AG04450 (cell line): ENCODE results near the gene GHRH. TPM values are rescaled to one million over a fixed set of nuclear protein-coding genes. Genes with fewer than 3 reads are reported as not detected.

ENCODE experiments used
- CTCF ChIA-PET: fragments of 300-600, 350-600 bp; formaldehyde crosslinking; extraction: SDS; loops from one replicate; lab custom pipeline; 2022; ENCODE audit warnings: antibody characterized with exemption, inconsistent platforms; lab: Charles Lee
- POLR2A ChIA-PET: fragments of 350-600 bp; formaldehyde crosslinking; extraction: SDS; loops from one replicate; lab custom pipeline; 2021; ENCODE audit warnings: antibody characterized with exemption, inconsistent platforms; lab: Yijun Ruan, JAX
- DNase-seq: peaks from one replicate; pipeline ENCODE4 v3.0.0-alpha.2; 2011; ENCODE audit warnings: low read depth, low spot score
- H3K27ac ChIP-seq: one replicate; pipeline ENCODE4 v1.5.1; 2012; ENCODE audit warnings: low read depth, low read length, control low read depth
- H3K27me3 ChIP-seq: one replicate; pipeline ENCODE4 v1.6.0; 2012; ENCODE audit warnings: low read length; ENCODE audit not compliant: control insufficient read depth, insufficient read depth
- H3K4me3 ChIP-seq: 2 replicates; pipeline ENCODE4 v1.5.1; 2011; ENCODE audit warnings: mild to moderate bottlenecking, low read depth, low read length, control low read depth
- H3K9me3 ChIP-seq: 2 replicates; pipeline ENCODE4 v1.5.1; 2012; ENCODE audit warnings: low read length; ENCODE audit not compliant: control insufficient read depth, insufficient read depth
- polyA plus RNA-seq: library from polyadenylated mRNA; depleted of rRNA; stranded (reverse); fragments of >200 nt; gene quantifications from 2 replicates; pipeline ENCODE4 v1.2.3, GENCODE V29; 2011
- TF ChIP-seq, protein P1 (sequence below): IDR thresholded peaks from 2 replicates; pipeline ENCODE4 v1.5.1; 2011; ENCODE audit warnings: low read depth, low read length, control low read depth, inconsistent platforms

Gene GHRH
- polyA plus RNA-seq, 1 experiment, result not detected

DNA sequence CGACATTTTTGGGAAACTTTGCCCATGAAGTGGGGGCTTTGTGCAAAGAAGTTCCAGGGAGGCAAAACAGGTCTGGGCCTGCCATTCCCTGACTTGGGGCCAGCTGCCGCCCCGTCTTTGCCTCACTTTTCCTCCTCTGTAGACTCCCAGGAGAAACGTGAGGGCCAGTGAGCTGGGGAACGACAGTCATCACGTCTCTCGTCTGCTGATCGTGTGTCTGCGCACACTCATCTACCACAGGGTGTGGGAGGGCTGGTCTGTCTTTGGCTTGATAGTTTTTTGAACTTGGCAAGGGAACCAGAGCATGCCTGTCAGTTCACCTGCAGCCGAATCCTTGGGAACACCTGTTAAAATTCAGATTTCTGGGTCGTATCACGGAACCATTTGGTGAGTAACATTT is 8.5 kb downstream of the GHRH start:
- CTCF ChIA-PET, result no interaction called here
- Histone ChIP-seq H3K4me3 (no peak overlapping the region), H3K27ac (no peak overlapping the region), H3K27me3 (peaks cover 22% of the 10 kb centered on the region), H3K9me3 (no peaks in the 10 kb centered on the region)
- TF ChIP-seq, protein P1, sequence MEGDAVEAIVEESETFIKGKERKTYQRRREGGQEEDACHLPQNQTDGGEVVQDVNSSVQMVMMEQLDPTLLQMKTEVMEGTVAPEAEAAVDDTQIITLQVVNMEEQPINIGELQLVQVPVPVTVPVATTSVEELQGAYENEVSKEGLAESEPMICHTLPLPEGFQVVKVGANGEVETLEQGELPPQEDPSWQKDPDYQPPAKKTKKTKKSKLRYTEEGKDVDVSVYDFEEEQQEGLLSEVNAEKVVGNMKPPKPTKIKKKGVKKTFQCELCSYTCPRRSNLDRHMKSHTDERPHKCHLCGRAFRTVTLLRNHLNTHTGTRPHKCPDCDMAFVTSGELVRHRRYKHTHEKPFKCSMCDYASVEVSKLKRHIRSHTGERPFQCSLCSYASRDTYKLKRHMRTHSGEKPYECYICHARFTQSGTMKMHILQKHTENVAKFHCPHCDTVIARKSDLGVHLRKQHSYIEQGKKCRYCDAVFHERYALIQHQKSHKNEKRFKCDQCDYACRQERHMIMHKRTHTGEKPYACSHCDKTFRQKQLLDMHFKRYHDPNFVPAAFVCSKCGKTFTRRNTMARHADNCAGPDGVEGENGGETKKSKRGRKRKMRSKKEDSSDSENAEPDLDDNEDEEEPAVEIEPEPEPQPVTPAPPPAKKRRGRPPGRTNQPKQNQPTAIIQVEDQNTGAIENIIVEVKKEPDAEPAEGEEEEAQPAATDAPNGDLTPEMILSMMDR, result no peak
- DNase-seq, result no peak
- POLR2A ChIA-PET, result no interaction called here

DNA sequence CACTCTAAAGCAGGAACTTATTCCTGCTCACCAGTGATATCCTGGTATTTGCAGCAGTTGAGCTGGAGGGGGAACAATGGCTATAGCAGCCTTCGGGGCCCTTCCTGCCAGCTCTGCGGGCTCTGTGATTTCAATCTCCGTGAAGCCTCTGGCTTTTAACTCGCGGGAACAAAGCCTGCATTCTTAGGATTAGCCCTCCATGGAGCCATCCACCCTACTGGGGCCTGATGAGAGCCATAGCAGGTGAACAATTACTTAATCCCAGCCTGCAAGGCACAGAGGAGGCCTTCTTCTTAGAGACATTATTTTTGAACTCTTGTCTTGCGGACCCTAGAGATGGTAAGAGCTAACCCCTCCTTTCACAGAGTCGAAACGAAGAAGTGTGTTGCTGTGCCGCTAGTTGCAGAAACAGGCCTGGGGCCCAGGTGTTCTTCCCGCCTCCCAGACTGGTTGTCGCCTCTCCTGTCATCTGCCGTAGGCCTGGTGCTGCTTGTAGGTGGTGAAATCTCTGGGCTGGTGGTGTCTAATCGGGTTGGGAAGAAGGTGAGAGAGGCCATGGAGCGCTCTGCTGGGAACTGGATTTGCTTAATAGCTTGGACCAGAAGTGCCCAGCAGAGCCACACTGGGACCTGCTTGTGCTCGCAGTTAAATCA is 9.7 kb downstream of the GHRH start:
- ChIA-PET CTCF (no interaction called here), POLR2A (no interaction called here)
- TF ChIP-seq, protein P1, result no peak
- H3K27ac ChIP-seq, result no peak overlapping the region
- peaks cover 15% of the 10 kb centered on the region for H3K27me3 ChIP-seq
- DNase-seq, result no peak
- no peaks in the 10 kb centered on the region for H3K9me3 ChIP-seq
- no peak overlapping the region for H3K4me3 ChIP-seq

DNA sequence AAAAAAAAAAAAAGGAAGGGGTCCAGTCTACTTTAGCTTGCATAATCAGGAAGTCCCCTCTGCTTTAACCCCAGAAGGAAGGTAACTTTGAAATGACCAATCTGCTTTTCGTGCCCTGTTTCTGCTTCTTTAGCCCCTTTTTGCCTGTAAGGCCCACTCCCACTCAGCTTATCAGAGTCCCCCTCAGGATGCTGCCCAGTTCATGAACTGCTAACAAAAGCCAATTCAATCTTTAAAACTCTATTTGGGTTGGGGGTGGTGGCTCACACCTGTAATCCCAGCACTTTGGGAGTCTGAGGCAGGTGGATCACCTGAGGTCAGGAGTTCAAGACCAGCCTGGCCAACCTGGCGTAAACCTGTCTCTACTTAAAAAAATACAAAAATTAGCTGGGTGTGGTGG is 12.3 kb downstream of the GHRH start:
- Histone ChIP-seq H3K9me3 (no peaks in the 10 kb centered on the region), H3K27ac (no peak overlapping the region), H3K27me3 (peaks cover 4% of the 10 kb centered on the region), H3K4me3 (no peak overlapping the region)
- ChIA-PET POLR2A (no interaction called here), CTCF (interaction anchor here (0.8 to 2.0 kb wide), 3 partner anchors 21 to 286 kb away, joined by 4 to 10 read pairs (median 6); no protein-coding TSS in a partner anchor)
- TF ChIP-seq, protein P1, result no peak
- DNase-seq, result no peak

GRCh38 chr20:37247547-37247946 is 14.1 kb downstream of the GHRH start:
- no peak overlapping the region for H3K4me3 ChIP-seq
- no peak for DNase-seq
- TF ChIP-seq, protein P1, result no peak
- no peaks in the 10 kb centered on the region for H3K27me3 ChIP-seq
- no peaks in the 10 kb centered on the region for H3K9me3 ChIP-seq
- ChIA-PET CTCF (interaction anchor here (2.0 kb wide), 1 partner anchor 23 kb away, joined by 6 read pairs; no protein-coding TSS in a partner anchor), POLR2A (no interaction called here)
- H3K27ac ChIP-seq, result no peak overlapping the region

GRCh38 chr20:37246736-37247135 is 14.9 kb downstream of the GHRH start:
- no peak overlapping the region for H3K27ac ChIP-seq
- H3K27me3 ChIP-seq, result no peaks in the 10 kb centered on the region
- ChIA-PET POLR2A (no interaction called here), CTCF (no interaction called here)
- DNase-seq, result no peak
- TF ChIP-seq, protein P1, result no peak
- no peaks in the 10 kb centered on the region for H3K9me3 ChIP-seq
- no peak overlapping the region for H3K4me3 ChIP-seq
